Memory B cell (primary cell): Measurements from ENCODE around the gene OGFR.
A peak's percentile ranks its signal among the peaks of the same experiment; 100 is the strongest.

ENCODE experiments used
- ATAC-seq: fragments of 150-1000 bp; cut with Tn5 transposase; 2 replicates; pipeline ENCODE4 v1.10.0; 2021; ENCODE audit warnings: low read depth, mild to moderate bottlenecking, moderate library complexity
- DNase-seq, 2 donors: peaks; one replicate each; pipeline ENCODE4 v3.0.0; 2022; ENCODE audit warnings: low spot score in 2 of 2
- H3K27ac Mint-ChIP-seq: one replicate; pipeline ENCODE4 v1.8.0; 2022; ENCODE audit warnings: mild to moderate bottlenecking, moderate library complexity, mixed read lengths
- H3K27me3 Mint-ChIP-seq: one replicate; pipeline ENCODE4 v1.8.0; 2022; ENCODE audit warnings: mixed read lengths
- H3K36me3 Mint-ChIP-seq: one replicate; pipeline ENCODE4 v1.8.0; 2022; ENCODE audit warnings: mild to moderate bottlenecking, mixed read lengths
- H3K4me1 Mint-ChIP-seq: one replicate; pipeline ENCODE4 v1.8.0; 2022; ENCODE audit warnings: mixed read lengths
- H3K4me3 Mint-ChIP-seq: one replicate; pipeline ENCODE4 v1.8.0; 2022; ENCODE audit warnings: mild to moderate bottlenecking, moderate library complexity, mixed read lengths
- H3K9me3 Mint-ChIP-seq: one replicate; pipeline ENCODE4 v1.8.0; 2022; ENCODE audit warnings: mixed read lengths

The OGFR gene

GRCh38 chr20:62858058-62858830 is 53.6 kb downstream of the OGFR start:
- ATAC-seq (no peak), DNase-seq (no peak)
- Mint-ChIP-seq H3K27me3 (peaks cover 2% of the 10 kb centered on the region), H3K9me3 (peaks cover 3% of the 10 kb centered on the region), H3K27ac (no peak overlapping the region), H3K4me3 (no peak overlapping the region), H3K4me1 (peaks cover 20% of the 10 kb centered on the region), H3K36me3 (peaks cover 16% of the 10 kb centered on the region)

- ATAC-seq (no peak), DNase-seq (no peak)
- Mint-ChIP-seq H3K27ac (no peak overlapping the region), H3K4me1 (peaks cover 20% of the 10 kb centered on the region), H3K4me3 (peak overlapping the region; percentile 24), H3K36me3 (peaks cover 13% of the 10 kb centered on the region), H3K9me3 (peaks cover 3% of the 10 kb centered on the region), H3K27me3 (peaks cover 2% of the 10 kb centered on the region)
These were observed 55.1 kb downstream of the OGFR start for GRCh38 chr20:62859721-62860120.

GRCh38 chr20:62860391-62860923 is 55.8 kb downstream of the OGFR start:
- Mint-ChIP-seq H3K9me3 (peaks cover 3% of the 10 kb centered on the region), H3K4me3 (peak overlapping the region; percentile 62), H3K4me1 (peaks cover 20% of the 10 kb centered on the region), H3K27ac (peak overlapping the region; percentile 38), H3K27me3 (peaks cover 2% of the 10 kb centered on the region), H3K36me3 (peaks cover 13% of the 10 kb centered on the region)
- ATAC-seq (no peak), DNase-seq (peak in 1 of 2 donors; percentile 35)

GRCh38 chr20:62860924-62861691 is 56.5 kb downstream of the OGFR start:
- peak; percentile 38 to 66 for DNase-seq
- H3K4me3 Mint-ChIP-seq: peak overlapping the region; percentile 37
- H3K4me1 Mint-ChIP-seq: peaks cover 20% of the 10 kb centered on the region
- peaks cover 2% of the 10 kb centered on the region for H3K27me3 Mint-ChIP-seq
- no peak overlapping the region for H3K27ac Mint-ChIP-seq
- peaks cover 13% of the 10 kb centered on the region for H3K36me3 Mint-ChIP-seq
- ATAC-seq: peak; percentile 31
- H3K9me3 Mint-ChIP-seq: peaks cover 3% of the 10 kb centered on the region

- peaks cover 2% of the 10 kb centered on the region for H3K27me3 Mint-ChIP-seq
- H3K36me3 Mint-ChIP-seq: peaks cover 12% of the 10 kb centered on the region
- peak within 1 kb of the TSS; percentile 79 for H3K27ac Mint-ChIP-seq
- ATAC-seq (peak; percentile 88), DNase-seq (peak; percentile 99 to 100)
- peaks cover 3% of the 10 kb centered on the region for H3K9me3 Mint-ChIP-seq
- H3K4me1 Mint-ChIP-seq: peaks cover 20% of the 10 kb centered on the region
- peak within 1 kb of the TSS; percentile 62 for H3K4me3 Mint-ChIP-seq
These were observed 57.2 kb downstream of the OGFR start, which contains the start of gene TCFL5 for GRCh38 chr20:62861726-62862336. TCFL5 (minus strand) TSS chr20:62861822; CDS start chr20:62861670, 152 bp downstream.
